Measurements from ENCODE around the gene PALM.
"Not testable (repeated sequence)": the region's sequence is repeated elsewhere in the genome, so short reads cannot be mapped to it uniquely, and the experiment has no call there.

The PALM gene

GRCh38 chr19:709196-709964 is 645 bp downstream of the PALM start:
- DNase-seq = no peak

GRCh38 chr19:709965-710571 is 1.3 kb downstream of the PALM start:
- no peak for DNase-seq

- DNase-seq = no peak
Observed at GRCh38 chr19:710767-711166, 2.0 kb downstream of the PALM start.

GRCh38 chr19:711254-711653 is 2.5 kb downstream of the PALM start:
- DNase-seq = no peak

GRCh38 chr19:715347-715746 is 6.6 kb downstream of the PALM start:
- no peak for DNase-seq

GRCh38 chr19:718251-718951 is 9.7 kb downstream of the PALM start:
- DNase-seq = no peak

- DNase-seq = no peak
Observed at GRCh38 chr19:718991-719512, 10.3 kb downstream of the PALM start.

GRCh38 chr19:719636-720344 is 11.1 kb downstream of the PALM start:
- DNase-seq = no peak

GRCh38 chr19:720345-721160 is 11.8 kb downstream of the PALM start:
- DNase-seq = no peak

- DNase-seq = no peak
Observed at GRCh38 chr19:722553-723101, 13.9 kb downstream of the PALM start.

- no peak for DNase-seq
Observed at GRCh38 chr19:723247-723646, 14.5 kb downstream of the PALM start.

- DNase-seq = no peak
Observed at GRCh38 chr19:723714-724113, 15.0 kb downstream of the PALM start.

- no peak for DNase-seq
Observed at GRCh38 chr19:725461-726089, 16.8 kb downstream of the PALM start.

- no peak for DNase-seq
Observed at GRCh38 chr19:726993-727956, 18.5 kb downstream of the PALM start.

GRCh38 chr19:728011-728410 is 19.3 kb downstream of the PALM start:
- DNase-seq = no peak

GRCh38 chr19:729564-729963 is 20.8 kb downstream of the PALM start:
- not testable (repeated sequence) for DNase-seq

GRCh38 chr19:729965-730668 is 21.4 kb downstream of the PALM start:
- DNase-seq = no peak

- no peak for DNase-seq
Observed at GRCh38 chr19:731000-731399, 22.3 kb downstream of the PALM start.

Data from NCI-H2107 (cell line).